Uterus (tissue), 2 donors: Measurements from ENCODE around the gene LTBP1.

Experiments used
- CTCF ChIP-seq, 4 experiments: fragments of 200-600 bp in 2 of 4; fragments of 450-650 bp in 2 of 4; sonication (generic) in 2 of 4; IDR thresholded peaks; one replicate each; pipeline ENCODE4 v1.5.1; 2016 to 2019; ENCODE audit warnings: antibody characterized with exemption in 4 of 4, mild to moderate bottlenecking in 2 of 4, moderate library complexity in 1 of 4
- POLR2A ChIP-seq, 2 donors: fragments of 450-650 bp; IDR thresholded peaks; one replicate each; pipeline ENCODE4 v1.6.1; 2016; ENCODE audit warnings: antibody characterized with exemption in 2 of 2, mild to moderate bottlenecking in 1 of 2, moderate library complexity in 1 of 2

GRCh38 chr2:33067598-33067997, 120.8 kb downstream of the LTBP1 start:
- TF ChIP-seq CTCF (IDR thresholded peaks at IDR 0.05) = no peak
- no peak for TF ChIP-seq POLR2A (IDR thresholded peaks at IDR 0.05)
